CD4-positive, alpha-beta T cell (primary cell): ENCODE measurements around the gene SLC1A7. TPM values are rescaled to one million over a fixed set of nuclear protein-coding genes. Genes with fewer than 3 reads are reported as not detected.

Experiments used
- ATAC-seq: fragments of 200-7000 bp; cut with Tn5 transposase; one replicate; pipeline ENCODE4 v1.10.0; 2022; ENCODE audit warnings: mild to moderate bottlenecking; ENCODE audit not compliant: poor library complexity
- CTCF ChIA-PET: fragments of 350-600 bp; sonication (Branson Sonifier 250); formaldehyde crosslinking; loops from one replicate; lab custom pipeline; 2021; ENCODE audit warnings: antibody characterized with exemption, inconsistent platforms; lab: Charles Lee
- POLR2A ChIA-PET: fragments of 350-600 bp; sonication (Branson Sonifier 250); formaldehyde crosslinking; loops from one replicate; lab custom pipeline; 2021; ENCODE audit warnings: antibody characterized with exemption, inconsistent platforms; lab: Charles Lee
- DNase-seq, 14 experiments: peaks; one replicate each; pipeline ENCODE4 v3.0.0-alpha.2; 2013 to 2020; ENCODE audit warnings: mixed read lengths in 2 of 14
- H3K27ac ChIP-seq, 2 donors: one replicate each; pipeline versions ENCODE4 v1.5.1 to v1.7.0; 2013; ENCODE audit warnings: low read length in 2 of 2, low read depth in 1 of 2, mild to moderate bottlenecking in 1 of 2
- H3K27me3 ChIP-seq, 2 experiments: 1 replicate in 1 of 2; 2 replicates in 1 of 2; pipeline versions ENCODE4 v1.6.1 to v1.7.0; 2013; ENCODE audit warnings: low read length in 2 of 2, control low read depth in 1 of 2, mild to moderate bottlenecking in 1 of 2, moderate library complexity in 1 of 2; ENCODE audit not compliant: insufficient read depth in 2 of 2, control insufficient read depth in 1 of 2
- H3K36me3 ChIP-seq: one replicate; pipeline ENCODE4 v1.6.1; 2013; ENCODE audit warnings: low read length, control low read depth; ENCODE audit not compliant: insufficient read depth
- H3K4me1 ChIP-seq: one replicate; pipeline ENCODE4 v1.6.1; 2013; ENCODE audit warnings: low read length, control low read depth; ENCODE audit not compliant: insufficient read depth
- H3K4me3 ChIP-seq: one replicate; pipeline ENCODE4 v1.5.1; 2013; ENCODE audit warnings: mild to moderate bottlenecking, low read length, moderate library complexity
- H3K9me3 ChIP-seq, 2 experiments: 1 replicate in 1 of 2; 2 replicates in 1 of 2; pipeline versions ENCODE4 v1.6.1 to v1.7.0; 2013; ENCODE audit warnings: low read length in 2 of 2, mild to moderate bottlenecking in 2 of 2, control low read depth in 1 of 2, moderate library complexity in 1 of 2; ENCODE audit not compliant: control insufficient read depth in 1 of 2, insufficient read depth in 1 of 2
- H3K27ac Mint-ChIP-seq: one replicate; pipeline ENCODE4 v1.8.0; 2020; ENCODE audit warnings: mixed read lengths
- H3K27me3 Mint-ChIP-seq: one replicate; pipeline ENCODE4 v1.8.0; 2021; ENCODE audit warnings: mixed read lengths
- H3K36me3 Mint-ChIP-seq: one replicate; pipeline ENCODE4 v1.8.0; 2021; ENCODE audit warnings: low read depth, mixed read lengths
- H3K4me1 Mint-ChIP-seq: one replicate; pipeline ENCODE4 v1.8.0; 2021; ENCODE audit warnings: low read depth, mixed read lengths
- H3K4me3 Mint-ChIP-seq: one replicate; pipeline ENCODE4 v1.8.0; 2020; ENCODE audit warnings: mild to moderate bottlenecking, mixed read lengths
- H3K9me3 Mint-ChIP-seq: one replicate; pipeline ENCODE4 v1.8.0; 2020; ENCODE audit warnings: mixed read lengths
- CTCF ChIP-seq: fragments of 200-600 bp; IDR thresholded peaks from one replicate; pipeline ENCODE4 v1.8.0; 2022; ENCODE audit warnings: antibody characterized with exemption, mild to moderate bottlenecking
- intact Hi-C, 2 experiments: fragments of 100-400 bp; cut with DNase I in 1 of 2; cut with micrococcal nuclease in 1 of 2; formaldehyde crosslinking; loops; one replicate each; pipeline versions ENCODE4 v1.15.1 to v1.9.0; 2023 to 2025; cut with DNase I, micrococcal nuclease
- total RNA-seq, 174 experiments: library from RNA in 2 of 174; stranded (reverse) in 2 of 174; gene quantifications; one replicate each; pipeline ENCODE4 v1.2.3 and lab custom pipeline; 2021 to 2026

SLC1A7 gene
- total RNA-seq, 2 experiments from 2014 or later = not detected

GRCh38 chr1:53079251-53079650, 63.2 kb downstream of the SLC1A7 start:
- CTCF ChIA-PET = no interaction called here

GRCh38 chr1:53078333-53079101, 63.9 kb downstream of the SLC1A7 start:
- POLR2A ChIA-PET = no interaction called here

More at GRCh38 chr1:53079251-53079650, 63.2 kb downstream of the SLC1A7 start:
- Mint-ChIP-seq H3K9me3 (no peaks in the 10 kb centered on the region), H3K27ac (no peak overlapping the region), H3K4me1 (no peaks in the 10 kb centered on the region), H3K36me3 (no peaks in the 10 kb centered on the region), H3K4me3 (no peak overlapping the region), H3K27me3 (no peaks in the 10 kb centered on the region)
- no peaks in the 10 kb centered on the region for H3K4me1 ChIP-seq
- H3K9me3 ChIP-seq = peaks cover 0 to 10% of the 10 kb centered on the region in 2 experiments
- intact Hi-C loops = no loop called here
- POLR2A ChIA-PET = no interaction called here
- DNase-seq (no peak), ATAC-seq (no peak)
- no peak overlapping the region for H3K4me3 ChIP-seq
- no peaks in the 10 kb centered on the region for H3K27me3 ChIP-seq
- H3K27ac ChIP-seq = no peak overlapping the region
- no peak for TF ChIP-seq CTCF
- no peaks in the 10 kb centered on the region for H3K36me3 ChIP-seq

GRCh38 chr1:53077599-53077965, 64.9 kb downstream of the SLC1A7 start:
- intact Hi-C loops = no loop called here
- Mint-ChIP-seq H3K4me3 (no peak overlapping the region), H3K27ac (no peak overlapping the region), H3K9me3 (no peaks in the 10 kb centered on the region), H3K27me3 (no peaks in the 10 kb centered on the region), H3K4me1 (no peaks in the 10 kb centered on the region), H3K36me3 (no peaks in the 10 kb centered on the region)
- H3K36me3 ChIP-seq = no peaks in the 10 kb centered on the region
- CTCF ChIA-PET = no interaction called here
- H3K4me1 ChIP-seq = no peaks in the 10 kb centered on the region
- DNase-seq (no peak), ATAC-seq (no peak)
- H3K4me3 ChIP-seq = no peak overlapping the region
- TF ChIP-seq CTCF = no peak
- no peaks in the 10 kb centered on the region for H3K27me3 ChIP-seq
- H3K9me3 ChIP-seq = peaks cover 0 to 10% of the 10 kb centered on the region in 2 experiments
- H3K27ac ChIP-seq = no peak overlapping the region
- POLR2A ChIA-PET = no interaction called here

More at GRCh38 chr1:53078333-53079101, 63.9 kb downstream of the SLC1A7 start:
- ATAC-seq = no peak
- TF ChIP-seq CTCF = no peak
- H3K27me3 ChIP-seq = no peaks in the 10 kb centered on the region
- H3K27ac Mint-ChIP-seq = no peak overlapping the region
- no peak for DNase-seq
- no peaks in the 10 kb centered on the region for H3K36me3 Mint-ChIP-seq
- CTCF ChIA-PET = no interaction called here
- H3K4me3 Mint-ChIP-seq = no peak overlapping the region
- no peak overlapping the region for H3K4me3 ChIP-seq
- no peaks in the 10 kb centered on the region for H3K9me3 Mint-ChIP-seq
- H3K9me3 ChIP-seq = peaks cover 0 to 10% of the 10 kb centered on the region in 2 experiments
- no peaks in the 10 kb centered on the region for H3K27me3 Mint-ChIP-seq
- no peak overlapping the region for H3K27ac ChIP-seq
- no peaks in the 10 kb centered on the region for H3K36me3 ChIP-seq
- H3K4me1 Mint-ChIP-seq = no peaks in the 10 kb centered on the region
- intact Hi-C loops = no loop called here
- no peaks in the 10 kb centered on the region for H3K4me1 ChIP-seq
